GM18870 (cell line): ENCODE results near the gene RXFP2.

ENCODE experiments used
- ATAC-seq: cut with Tn5 transposase; IDR thresholded peaks from one replicate; pipeline ENCODE4 v1.9.1; 2021; ENCODE audit warnings: moderate library complexity; ENCODE audit not compliant: unreplicated experiment

Gene RXFP2

DNA sequence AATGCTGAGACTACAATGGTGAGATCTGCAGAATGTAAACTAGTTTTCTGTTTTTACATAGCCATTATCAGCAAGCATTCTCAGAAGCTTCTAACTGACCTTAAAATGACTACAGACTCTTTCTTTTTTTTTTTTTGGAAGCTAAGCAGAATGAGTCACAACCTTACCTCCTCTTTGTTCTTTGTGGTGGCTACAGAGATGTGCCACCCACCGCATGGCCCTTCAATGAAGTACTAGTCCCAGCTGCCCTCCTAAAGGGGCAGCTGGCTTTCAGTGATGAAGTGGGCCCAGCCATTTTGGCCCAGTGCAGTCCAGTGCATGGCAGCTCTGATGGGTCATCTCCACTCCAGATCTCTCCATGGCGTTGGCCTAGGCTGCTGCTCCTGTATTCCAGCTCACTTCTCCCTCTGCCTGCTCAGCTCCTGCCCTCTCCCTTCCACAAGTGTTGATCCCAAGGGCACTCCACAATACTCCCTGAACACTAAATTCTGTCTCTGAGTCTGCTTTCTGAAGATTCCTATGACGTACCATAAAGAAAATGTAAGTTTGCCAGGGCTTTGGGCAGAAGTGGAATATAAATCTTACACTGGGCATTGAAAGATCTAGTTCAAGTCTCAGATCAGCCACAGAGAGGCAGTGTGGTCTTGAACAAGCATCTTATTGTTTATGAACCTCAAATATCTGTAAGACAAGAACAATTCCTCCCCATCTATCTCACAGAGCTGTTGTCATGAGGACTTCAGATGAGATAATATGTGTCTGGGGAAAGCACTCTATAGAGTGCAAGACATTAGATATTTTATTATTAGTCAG lies 85.6 kb downstream of the RXFP2 start:
- no peak for ATAC-seq

DNA sequence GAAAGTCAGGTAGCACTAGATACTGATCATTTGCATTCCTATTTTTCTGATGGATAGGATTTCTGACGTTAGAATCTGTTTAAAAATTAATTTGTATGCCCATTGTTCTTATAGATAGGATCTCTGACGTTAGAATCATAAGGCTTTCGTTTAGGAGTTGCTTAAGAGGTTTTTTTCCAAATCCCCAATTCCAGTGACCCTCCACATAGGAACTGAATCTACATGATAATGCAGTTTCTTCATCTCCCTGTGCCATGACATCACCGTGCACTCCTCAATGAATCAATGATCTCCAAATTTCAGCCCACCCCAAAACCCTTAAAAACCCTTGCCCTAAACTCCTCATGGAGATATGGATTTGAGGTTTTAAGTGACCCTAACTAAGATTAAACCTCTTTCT lies 87.2 kb downstream of the RXFP2 start:
- ATAC-seq: no peak

DNA sequence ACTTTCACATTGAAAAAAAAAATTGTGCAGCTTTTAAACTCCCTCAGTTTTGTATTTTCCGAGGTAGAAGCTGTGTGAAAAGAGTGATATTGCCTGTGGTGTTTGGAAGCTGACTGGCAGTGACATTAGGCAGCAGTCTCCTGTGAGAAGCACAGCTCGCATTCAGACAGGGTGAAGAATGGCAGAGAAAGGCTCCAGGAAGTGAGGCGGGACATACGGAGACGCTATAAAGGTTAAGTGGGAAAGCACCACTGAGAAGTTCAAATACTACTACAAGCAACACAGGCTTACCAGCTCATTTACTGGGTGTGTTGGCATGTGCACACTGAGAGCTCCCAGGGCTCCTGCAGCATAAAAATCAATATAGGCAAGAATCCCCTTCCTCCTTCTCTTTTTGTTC lies 88.4 kb downstream of the RXFP2 start:
- no peak for ATAC-seq

DNA sequence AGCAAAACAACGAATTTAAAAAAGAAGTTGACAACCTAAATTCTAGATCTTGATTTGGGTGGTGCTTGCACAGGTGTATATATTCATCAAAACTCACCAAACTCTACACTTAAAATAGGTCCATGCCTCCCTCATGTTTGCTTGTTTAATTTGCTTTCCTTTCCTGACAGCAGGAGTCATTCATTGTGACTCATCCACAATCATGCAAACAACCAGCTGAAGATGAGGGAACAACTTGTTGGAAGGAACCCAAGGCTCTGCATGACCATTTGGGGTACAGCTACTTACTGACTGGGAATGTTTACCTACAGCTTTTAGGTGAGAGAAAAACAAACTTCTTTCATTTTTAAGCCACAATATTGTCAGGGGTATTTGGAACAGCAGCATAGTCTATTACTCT lies 96.6 kb downstream of the RXFP2 start:
- ATAC-seq: no peak

DNA sequence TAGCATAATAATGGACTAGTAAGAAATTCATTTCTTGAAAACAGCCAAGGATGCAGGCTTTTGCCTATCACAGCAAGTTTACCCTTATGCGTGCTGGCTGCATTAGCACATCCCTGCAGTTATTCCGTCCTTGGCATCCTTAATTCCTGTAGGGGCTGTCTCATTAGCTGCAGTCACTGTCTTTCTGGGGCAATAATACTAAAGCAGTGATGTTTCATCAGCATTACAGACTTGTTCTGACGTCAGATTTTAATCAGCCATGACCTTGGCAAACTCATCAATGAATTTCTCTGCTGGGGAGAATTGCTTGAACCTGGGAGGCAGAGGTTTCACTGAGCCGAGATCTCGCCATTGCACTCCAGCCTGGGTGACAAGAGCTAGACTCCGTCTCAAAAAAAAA lies 103.7 kb downstream of the RXFP2 start:
- no peak for ATAC-seq

- ATAC-seq: peak; percentile 79
Measured at GRCh38 chr13:31846182-31846938, 107.0 kb downstream of the RXFP2 start.

- no peak for ATAC-seq
Measured at GRCh38 chr13:31846961-31847752, 107.8 kb downstream of the RXFP2 start.

DNA sequence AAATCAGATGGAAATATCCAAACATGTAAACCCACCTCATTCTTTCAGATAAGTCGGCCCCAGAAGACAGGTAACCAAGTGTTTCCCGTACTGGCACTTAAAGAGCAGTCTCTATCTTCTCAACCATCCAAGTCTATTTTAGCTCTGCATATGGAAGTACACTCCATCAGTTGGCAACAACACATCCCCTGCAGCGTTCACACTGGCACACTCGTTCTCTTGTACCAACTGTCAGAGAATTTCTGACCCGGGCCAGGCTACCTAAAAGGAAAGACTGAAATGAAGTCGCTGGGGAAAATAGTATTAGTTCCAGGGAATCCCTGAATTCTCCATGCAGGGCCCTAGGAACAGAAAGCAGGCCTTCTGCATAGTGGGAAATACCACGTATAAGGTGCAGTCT lies 109.3 kb downstream of the RXFP2 start:
- no peak for ATAC-seq

- no peak for ATAC-seq
Measured at GRCh38 chr13:31849206-31849605, 109.9 kb downstream of the RXFP2 start.

DNA sequence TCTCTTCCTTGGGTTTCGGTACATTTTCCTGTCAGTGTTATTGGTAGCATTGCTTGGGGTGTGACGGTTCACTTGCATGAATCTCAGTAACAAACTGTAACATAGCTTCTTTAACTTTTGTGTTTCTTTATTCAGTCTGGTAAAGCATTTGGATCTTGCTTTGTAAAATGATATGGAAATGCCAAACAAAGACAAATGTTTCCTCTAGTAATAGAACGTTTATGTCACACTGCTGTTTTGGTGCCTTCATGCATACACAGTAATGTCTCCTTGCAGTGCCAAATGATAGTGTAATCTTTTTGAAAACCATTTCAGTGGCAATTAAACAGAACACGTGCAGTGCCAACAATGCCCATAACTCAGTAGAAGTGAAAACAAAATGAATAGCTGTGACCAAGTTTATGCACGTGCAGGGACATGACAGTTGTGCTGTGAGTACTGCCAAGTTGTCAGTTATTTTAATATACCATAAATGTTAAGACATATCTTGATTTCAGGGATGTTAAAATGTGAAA lies 110.8 kb downstream of the RXFP2 start:
- ATAC-seq: no peak

DNA sequence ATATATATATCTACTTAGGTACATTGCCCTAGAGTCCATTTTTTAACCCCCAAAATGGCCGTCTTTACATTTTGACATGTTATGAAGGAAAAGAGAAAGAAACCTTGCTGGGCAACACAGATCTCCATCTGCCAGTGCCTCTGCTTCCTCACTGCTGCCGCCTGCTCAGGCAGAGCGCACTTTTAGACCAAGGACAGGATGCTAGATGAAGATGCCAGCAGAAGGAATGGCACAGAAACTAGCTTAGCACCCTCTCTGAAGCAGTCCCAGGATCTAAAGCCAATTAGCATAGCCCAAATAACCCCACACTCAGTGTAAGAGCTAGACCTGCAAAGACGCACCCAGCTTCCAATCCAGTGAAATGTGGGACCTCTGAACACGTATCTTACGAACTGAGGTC lies 111.9 kb downstream of the RXFP2 start:
- no peak for ATAC-seq
